ENCODE measurements around the gene SH3PXD2A. TPM values are rescaled to one million over a fixed set of nuclear protein-coding genes. Genes with fewer than 3 reads are reported as not detected.

SH3PXD2A gene
- total RNA-seq, 2 experiments from 2014 or later, result 6.5 to 7.4 TPM

- DNase-seq (no peak), ATAC-seq (no peak)
- Mint-ChIP-seq H3K27ac (no peak overlapping the region), H3K4me1 (ENCODE audit: low read depth) (no peaks in the 10 kb centered on the region), H3K9me3 (no peaks in the 10 kb centered on the region), H3K27me3 (no peaks in the 10 kb centered on the region), H3K4me3 (no peak overlapping the region), H3K36me3 (ENCODE audit: low read depth) (no peaks in the 10 kb centered on the region)
- TF ChIP-seq CTCF (IDR thresholded peaks at IDR 0.05), result no peak
- ChIA-PET CTCF (interaction anchor here (1.1 kb wide), 2 partner anchors 11 to 24 kb away, joined by 3 read pairs; no protein-coding TSS in a partner anchor), POLR2A (no interaction called here)
- intact Hi-C loops (cut with micrococcal nuclease), result no loop called here
Measured at GRCh38 chr10:103616705-103617601, 238.4 kb downstream of the SH3PXD2A start.

- Mint-ChIP-seq H3K4me3 (no peak overlapping the region), H3K36me3 (ENCODE audit: low read depth) (no peaks in the 10 kb centered on the region), H3K27me3 (no peaks in the 10 kb centered on the region), H3K27ac (no peak overlapping the region), H3K4me1 (ENCODE audit: low read depth) (no peaks in the 10 kb centered on the region), H3K9me3 (no peaks in the 10 kb centered on the region)
- ChIA-PET POLR2A (no interaction called here), CTCF (interaction anchor here (1.0 to 6.7 kb wide), 4 partner anchors 9 to 72 kb away, joined by 4 to 53 read pairs (median 6); no protein-coding TSS in a partner anchor)
- intact Hi-C loops (cut with micrococcal nuclease), result no loop called here
- DNase-seq (no peak), ATAC-seq (no peak)
- TF ChIP-seq CTCF (IDR thresholded peaks at IDR 0.05), result no peak
Measured at GRCh38 chr10:103614306-103615158, 240.8 kb downstream of the SH3PXD2A start.

GRCh38 chr10:103613616-103614015 lies 241.8 kb downstream of the SH3PXD2A start:
- Mint-ChIP-seq H3K27ac (no peak overlapping the region), H3K27me3 (no peaks in the 10 kb centered on the region), H3K4me3 (no peak overlapping the region), H3K36me3 (ENCODE audit: low read depth) (no peaks in the 10 kb centered on the region), H3K4me1 (ENCODE audit: low read depth) (no peaks in the 10 kb centered on the region), H3K9me3 (no peaks in the 10 kb centered on the region)
- ChIA-PET POLR2A (interaction anchor here (1.6 kb wide), 1 partner anchor 66 kb away, joined by 4 read pairs; no protein-coding TSS in a partner anchor), CTCF (interaction anchor here (1.0 to 6.7 kb wide), 3 partner anchors 8 to 73 kb away, joined by 5 to 53 read pairs (median 7); no protein-coding TSS in a partner anchor)
- DNase-seq (no peak), ATAC-seq (no peak)
- no peak for TF ChIP-seq CTCF (IDR thresholded peaks at IDR 0.05)
- intact Hi-C loops (cut with micrococcal nuclease), result no loop called here

GRCh38 chr10:103612462-103613365 lies 242.7 kb downstream of the SH3PXD2A start:
- ATAC-seq (no peak), DNase-seq (no peak)
- no peak for TF ChIP-seq CTCF (IDR thresholded peaks at IDR 0.05)
- Mint-ChIP-seq H3K36me3 (ENCODE audit: low read depth) (no peaks in the 10 kb centered on the region), H3K4me3 (no peak overlapping the region), H3K27me3 (no peaks in the 10 kb centered on the region), H3K4me1 (ENCODE audit: low read depth) (no peaks in the 10 kb centered on the region), H3K9me3 (no peaks in the 10 kb centered on the region), H3K27ac (no peak overlapping the region)
- ChIA-PET POLR2A (interaction anchor here (1.2 to 1.6 kb wide), 2 partner anchors 36 to 67 kb away, joined by 3 to 4 read pairs; no protein-coding TSS in a partner anchor), CTCF (interaction anchor here (1.2 to 6.7 kb wide), 2 partner anchors 70 to 74 kb away, joined by 3 to 53 read pairs; no protein-coding TSS in a partner anchor)
- intact Hi-C loops (cut with micrococcal nuclease), result no loop called here

All from activated CD8-positive, alpha-beta T cell treated with anti-CD3 and anti-CD28 coated beads for 36 hours (primary cell).